K562 (cell line): ENCODE measurements around the gene ARHGAP26. TPM values are rescaled to one million over a fixed set of nuclear protein-coding genes. Genes with fewer than 3 reads are reported as not detected.

Experiments
- ATAC-seq: fragments of 200-7000 bp; cut with Tn5 transposase; 3 replicates; pipeline ENCODE4 v1.9.1; 2020; ENCODE audit warnings: moderate library complexity
- BruUV-seq: library from RNA; stranded (reverse); fragments of 400-500 nt; replicated peaks from 2 replicates; lab custom pipeline; 2021; lab: Mats Ljungman, UMichigan
- CTCF ChIA-PET: fragments of 300-600 bp; formaldehyde crosslinking; extraction: SDS; loops from one replicate; lab custom pipeline; 2021; ENCODE audit warnings: low intra/inter-chr PET ratio; lab: Yijun Ruan, JAX
- POLR2A ChIA-PET: fragments of 300-600, 350-650 bp; sonication (Branson Sonifier 250); formaldehyde crosslinking; extraction: SDS; loops from one replicate; lab custom pipeline; 2021; ENCODE audit warnings: antibody characterized with exemption, inconsistent platforms; lab: Yijun Ruan, JAX
- DNase-seq, 4 experiments: peaks; one replicate each; pipeline versions ENCODE4 v3.0.0 to v3.0.0-alpha.2; 2011 to 2018; ENCODE audit warnings: low spot score in 3 of 4, mixed read lengths in 3 of 4; ENCODE audit errors: extremely low read depth in 1 of 4
- FAIRE-seq: peaks from 2 replicates; lab custom pipeline; 2011; peaks lifted over from hg19 to GRCh38; lab: Jason Lieb, UNC
- H2AFZ ChIP-seq: 2 replicates; pipeline ENCODE4 v1.6.0; 2011; ENCODE audit warnings: low read depth, low read length, control low read depth, inconsistent platforms
- H3K27ac ChIP-seq: fragments of 200-600 bp; 3 replicates; pipeline ENCODE4 v1.8.0; 2011; ENCODE audit warnings: low read depth, mild to moderate bottlenecking, control low read depth, inconsistent platforms, low read length, moderate library complexity, mixed read lengths; ENCODE audit errors: extremely low read depth
- H3K27me3 ChIP-seq, 2 experiments: fragments of 300-600 bp in 1 of 2; 2 replicates in 1 of 2; 3 replicates in 1 of 2; pipeline versions ENCODE4 v1.6.0 to v1.8.0; 2011; ENCODE audit warnings: inconsistent platforms in 2 of 2, low read length in 2 of 2, mild to moderate bottlenecking in 1 of 2, mixed read lengths in 1 of 2, moderate library complexity in 1 of 2; ENCODE audit not compliant: control insufficient read depth in 2 of 2, insufficient read depth in 2 of 2
- H3K36me3 ChIP-seq: fragments of 300-600 bp; 3 replicates; pipeline ENCODE4 v1.8.0; 2011; ENCODE audit warnings: mild to moderate bottlenecking, low read length, inconsistent platforms; ENCODE audit not compliant: control insufficient read depth, insufficient read depth
- H3K4me1 ChIP-seq, 2 experiments: fragments of 200-600 bp in 1 of 2; replicated peaks in 1 of 2; 2 replicates in 1 of 2; 3 replicates in 1 of 2; pipeline versions ENCODE4 v1.5.1 to v1.8.0; 2011; ENCODE audit warnings: inconsistent platforms in 2 of 2, low read length in 2 of 2, mild to moderate bottlenecking in 1 of 2, mixed read lengths in 1 of 2, moderate library complexity in 1 of 2; ENCODE audit not compliant: control insufficient read depth in 2 of 2, insufficient read depth in 2 of 2
- H3K4me2 ChIP-seq: 2 replicates; pipeline ENCODE4 v1.6.1; 2011; ENCODE audit warnings: low read length, control low read depth, inconsistent platforms, mixed read lengths; ENCODE audit not compliant: insufficient read depth
- H3K4me3 ChIP-seq: fragments of 200-600 bp; sonication (generic), shearing (Covaris generic); 2 replicates; pipeline ENCODE4 v1.5.1; 2016; ENCODE audit warnings: control low read depth, inconsistent platforms
- H3K79me2 ChIP-seq: fragments of 200-600 bp; 3 replicates; pipeline ENCODE4 v1.8.0; 2011; ENCODE audit warnings: low read length, inconsistent platforms; ENCODE audit not compliant: control insufficient read depth, insufficient read depth
- H3K9ac ChIP-seq, 2 experiments: 2 replicates each; pipeline versions ENCODE4 v1.6.0 to v1.6.1; 2011; ENCODE audit warnings: low read depth in 2 of 2, low read length in 2 of 2, control low read depth in 1 of 2, inconsistent platforms in 1 of 2, mild to moderate bottlenecking in 1 of 2, mixed read lengths in 1 of 2; ENCODE audit not compliant: insufficient read depth in 1 of 2
- H3K9me1 ChIP-seq: one replicate; pipeline ENCODE4 v1.6.0; 2011; ENCODE audit warnings: inconsistent platforms, mild to moderate bottlenecking, low read length, moderate library complexity; ENCODE audit not compliant: control insufficient read depth, insufficient read depth
- H3K9me3 ChIP-seq: replicated peaks from 2 replicates; pipeline ENCODE4 v1.5.1; 2011; ENCODE audit warnings: low read depth, low read length, inconsistent platforms; ENCODE audit not compliant: control insufficient read depth, insufficient read depth
- H4K20me1 ChIP-seq: replicated peaks from 2 replicates; pipeline ENCODE4 v1.6.1; 2011; ENCODE audit warnings: low read length, inconsistent platforms, mixed read lengths; ENCODE audit not compliant: control insufficient read depth, insufficient read depth
- CUX1 ChIP-seq: fragments of 200-800 bp; sonication (Bioruptor generic); IDR thresholded peaks from 2 replicates; pipeline ENCODE4 v1.6.1; 2016; ENCODE audit warnings: missing genetic modification characterization, missing compliant biosample characterization
- E2F5 ChIP-seq: sonication (generic); formaldehyde crosslinking; IDR thresholded peaks from 2 replicates; pipeline ENCODE4 v1.8.0; 2022; ENCODE audit warnings: mild to moderate bottlenecking, missing genetic modification reagents
- ILK ChIP-seq: fragments of 450-650 bp; IDR thresholded peaks from 2 replicates; pipeline ENCODE4 v1.6.1; 2016; ENCODE audit warnings: missing genetic modification characterization, low read depth, mild to moderate bottlenecking, missing compliant biosample characterization, moderate library complexity, borderline replicate concordance
- KDM1A ChIP-seq, 2 experiments: fragments of 450-650 bp; IDR thresholded peaks; 2 replicates each; pipeline ENCODE4 v1.6.1; 2016; ENCODE audit warnings: mild to moderate bottlenecking in 2 of 2
- MLX ChIP-seq, 2 experiments: fragments of 450-650 bp in 1 of 2; sonication (generic) in 1 of 2; formaldehyde crosslinking; conservative IDR thresholded peaks; 2 replicates each; pipeline versions ENCODE4 v1.4.0 to v1.8.1; 2020 to 2022; ENCODE audit warnings: mild to moderate bottlenecking in 1 of 2, missing genetic modification reagents in 1 of 2
- NFE2 ChIP-seq: IDR thresholded peaks from 2 replicates; pipeline ENCODE4 v1.6.1; 2014; ENCODE audit warnings: antibody characterized with exemption, low read depth
- NR0B1 ChIP-seq: fragments of 450-650 bp; IDR thresholded peaks from one replicate; pipeline ENCODE4 v1.6.1; 2018; ENCODE audit warnings: mild to moderate bottlenecking, moderate library complexity; ENCODE audit not compliant: partially characterized antibody
- SMARCE1 ChIP-seq: fragments of 450-650 bp; IDR thresholded peaks from 2 replicates; pipeline ENCODE4 v1.7.1; 2016; ENCODE audit warnings: mild to moderate bottlenecking
- TAF1 ChIP-seq: IDR thresholded peaks from 2 replicates; pipeline ENCODE4 v1.6.1; 2011; ENCODE audit warnings: mild to moderate bottlenecking, low read length, moderate library complexity; ENCODE audit not compliant: insufficient read depth, control insufficient read depth, severe bottlenecking; ENCODE audit errors: extremely low read depth
- THAP7 ChIP-seq: fragments of 250-450 bp; sonication (Bioruptor Pico); IDR thresholded peaks from 2 replicates; pipeline ENCODE4 v1.5.0; 2021
- ZNF717 ChIP-seq: fragments of 250-450 bp; sonication (Bioruptor Pico); IDR thresholded peaks from 2 replicates; pipeline ENCODE4 v1.5.0; 2021
- WGBS: fragments of 100-300 bp; shearing (Covaris generic); methylation state at CpG from one replicate; pipeline ENCODE4 v1.1.6; 2016; ENCODE audit warnings: low coverage, mixed read lengths; ENCODE audit not compliant: insufficient coverage; ENCODE audit errors: missing lambda C conversion rate; 5-methylcytosine and 5-hydroxymethylcytosine counted together
- in situ Hi-C: fragments of 300-500 bp; cut with MboI; formaldehyde crosslinking; loops from 4 replicates; pipeline ENCODE4 v1.15.0; 2018; ENCODE audit warnings: inconsistent platforms, mixed read lengths
- intact Hi-C: fragments of 100-400 bp; cut with micrococcal nuclease; formaldehyde crosslinking; loops from 2 replicates; pipeline ENCODE4 v1.14.2; 2022
- polyA plus RNA-seq, 8 experiments: library from polyadenylated mRNA; depleted of rRNA in 4 of 8; stranded (reverse) in 5 of 8; unstranded in 3 of 8; fragments of >200 nt; fragmentation: Nextera tagmentation in 2 of 8; fragmentation: Illumina TruSeq in 1 of 8; extraction: Ambion mirVana in 2 of 8; extraction: Trizol in 1 of 8; gene quantifications; 2 replicates each; pipeline versions ENCODE4 v1.2.1 to v1.2.3, GENCODE V29; 2011 to 2014; ENCODE audit warnings: inconsistent platforms in 1 of 8, missing spikeins in 1 of 8
- total RNA-seq, 7 experiments: library from RNA; depleted of rRNA in 6 of 7; stranded (reverse); fragments of >200 nt in 6 of 7; fragmentation: Illumina TruSeq in 2 of 7; extraction: Trizol in 2 of 7; gene quantifications; 2 replicates each; pipeline versions ENCODE4 v1.2.1 to v1.2.3, GENCODE V29; 2011 to 2021; ENCODE audit warnings: low replicate concordance in 1 of 7

The ARHGAP26 gene
- total and polyA plus RNA-seq, 9 of the 15 experiments (the other 6 are each of a cell fraction or from before 2014, with no cell fraction given) = 0.13 to 1.1 (median 0.55) TPM

GRCh38 chr5:143133721-143134120 is 363.5 kb downstream of the ARHGAP26 start:
- Histone ChIP-seq H4K20me1 (no peaks in the 10 kb centered on the region), H3K4me3 (no peak overlapping the region), H3K9ac (no peak overlapping the region), H2AFZ (peak overlapping the region; percentile 60), H3K4me2 (no peak overlapping the region), H3K27me3 (no peaks in the 10 kb centered on the region), H3K27ac (no peak overlapping the region), H3K79me2 (no peaks in the 10 kb centered on the region), H3K9me1 (no peaks in the 10 kb centered on the region), H3K4me1 (peaks cover 0 to 19% of the 10 kb centered on the region in 2 experiments; a peak in 2 of 5 replicates), H3K9me3 (no peaks in the 10 kb centered on the region), H3K36me3 (no peaks in the 10 kb centered on the region)
- ChIA-PET CTCF (no interaction called here), POLR2A (interaction anchor here (0.7 to 1.1 kb wide), 2 partner anchors 11 to 283 kb away, joined by 3 to 4 read pairs; no protein-coding TSS in a partner anchor)
- DNase-seq = no peak
- intact Hi-C loops (no loop called here), in situ Hi-C loops (no loop called here)
- no peak for FAIRE-seq
- no peak for ATAC-seq
- WGBS = 45% methylated on average over 11 of the region's 11 CpGs
- no TSS peak for BruUV-seq
- no peak for TF ChIP-seq THAP7
- TF ChIP-seq CUX1 (CRISPR knock-in tag) = no peak
- no peak for TF ChIP-seq TAF1
- no peak for TF ChIP-seq NFE2
- TF ChIP-seq E2F5 (CRISPR knock-in tag) = no peak
- TF ChIP-seq NR0B1 = no peak
- no peak for TF ChIP-seq ILK (tag)
- no peak for TF ChIP-seq ZNF717 (CRISPR knock-in tag)
- no peak for TF ChIP-seq MLX (CRISPR knock-in tag; conservative IDR thresholded peaks at IDR 0.05)
- no peak for TF ChIP-seq SMARCE1
- TF ChIP-seq KDM1A (IDR thresholded peaks at IDR 0.05) = no peak
